GM18907 (cell line): ENCODE data around the gene SEC16B.

Source experiments
- ATAC-seq: cut with Tn5 transposase; IDR thresholded peaks from one replicate; pipeline ENCODE4 v1.9.1; 2021; ENCODE audit warnings: mild to moderate bottlenecking, moderate library complexity; ENCODE audit not compliant: unreplicated experiment

Gene SEC16B

DNA sequence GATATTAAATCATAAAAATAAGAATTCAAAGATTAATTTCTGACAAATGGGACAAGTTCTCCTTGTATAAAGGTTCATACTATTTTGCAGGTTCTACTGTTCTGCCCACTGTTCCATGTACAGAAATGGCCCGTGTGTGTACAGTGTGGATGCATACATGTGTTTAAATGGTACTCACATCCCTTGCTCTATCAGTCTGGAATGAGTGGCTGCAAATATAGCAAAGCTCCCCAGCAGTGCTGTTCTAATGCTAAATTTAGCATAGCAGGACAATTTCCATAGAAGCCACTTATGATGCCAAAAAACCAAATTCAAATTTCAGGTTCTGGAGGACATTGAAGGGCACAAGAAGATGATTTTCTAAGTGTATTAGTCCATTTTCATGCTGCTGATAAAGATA, 9.4 kb upstream of the SEC16B start:
- ATAC-seq, result no peak

DNA sequence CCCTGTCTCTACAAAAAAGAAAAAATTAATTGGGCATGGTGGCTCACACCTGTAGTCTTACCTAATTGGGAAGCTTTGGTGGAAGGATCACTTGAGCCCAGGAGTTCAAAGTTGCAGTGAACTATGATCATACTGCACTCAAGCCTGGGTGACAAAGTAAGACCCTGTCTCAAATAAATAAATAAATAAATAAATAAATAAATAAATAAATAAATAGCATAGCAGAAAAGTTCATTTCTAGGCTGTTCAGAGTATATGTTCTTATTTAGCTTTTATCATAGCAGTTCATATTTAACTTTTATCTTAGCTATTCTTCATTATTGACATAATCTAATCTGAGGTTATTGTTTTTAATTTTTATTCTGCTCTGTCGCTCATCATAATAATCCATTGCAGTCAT, 8.7 kb upstream of the SEC16B start:
- no peak for ATAC-seq

DNA sequence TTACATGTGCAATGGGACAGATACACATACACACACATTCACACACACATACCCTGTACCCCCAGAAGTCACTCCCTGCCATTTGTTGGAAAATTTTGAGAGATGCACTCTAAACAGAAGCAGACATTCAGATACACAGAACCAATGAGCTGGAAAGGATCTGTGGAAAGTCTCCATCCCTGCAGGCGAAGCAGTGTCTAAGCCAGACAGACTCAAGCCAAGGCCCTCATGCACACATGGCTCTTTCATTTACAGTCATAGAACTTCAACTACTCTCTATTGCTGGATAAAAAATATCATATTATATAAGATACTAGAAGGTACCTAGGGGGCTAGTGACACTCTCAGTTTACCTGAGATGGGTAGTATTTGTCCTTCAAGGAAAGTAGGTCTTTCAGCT, 7.3 kb upstream of the SEC16B start:
- ATAC-seq, result no peak

DNA sequence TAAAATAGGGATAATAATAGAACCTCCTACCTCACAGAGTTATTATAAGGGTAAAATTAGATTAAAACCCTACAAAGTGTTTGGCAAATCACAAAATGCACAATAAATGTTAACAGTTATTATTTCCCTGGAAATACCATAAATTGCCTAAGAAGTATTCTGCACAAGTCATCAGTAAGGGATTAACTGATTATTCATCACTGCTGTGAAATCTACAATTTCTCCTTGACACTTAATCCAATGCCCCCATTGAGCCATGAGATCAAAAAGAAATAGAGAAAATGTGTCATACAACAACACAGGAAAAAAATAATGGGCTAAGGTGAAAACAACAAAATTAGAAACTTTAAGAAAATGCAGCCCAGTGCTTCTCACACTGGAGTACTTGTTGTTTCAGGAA, 6.7 kb upstream of the SEC16B start:
- no peak for ATAC-seq

DNA sequence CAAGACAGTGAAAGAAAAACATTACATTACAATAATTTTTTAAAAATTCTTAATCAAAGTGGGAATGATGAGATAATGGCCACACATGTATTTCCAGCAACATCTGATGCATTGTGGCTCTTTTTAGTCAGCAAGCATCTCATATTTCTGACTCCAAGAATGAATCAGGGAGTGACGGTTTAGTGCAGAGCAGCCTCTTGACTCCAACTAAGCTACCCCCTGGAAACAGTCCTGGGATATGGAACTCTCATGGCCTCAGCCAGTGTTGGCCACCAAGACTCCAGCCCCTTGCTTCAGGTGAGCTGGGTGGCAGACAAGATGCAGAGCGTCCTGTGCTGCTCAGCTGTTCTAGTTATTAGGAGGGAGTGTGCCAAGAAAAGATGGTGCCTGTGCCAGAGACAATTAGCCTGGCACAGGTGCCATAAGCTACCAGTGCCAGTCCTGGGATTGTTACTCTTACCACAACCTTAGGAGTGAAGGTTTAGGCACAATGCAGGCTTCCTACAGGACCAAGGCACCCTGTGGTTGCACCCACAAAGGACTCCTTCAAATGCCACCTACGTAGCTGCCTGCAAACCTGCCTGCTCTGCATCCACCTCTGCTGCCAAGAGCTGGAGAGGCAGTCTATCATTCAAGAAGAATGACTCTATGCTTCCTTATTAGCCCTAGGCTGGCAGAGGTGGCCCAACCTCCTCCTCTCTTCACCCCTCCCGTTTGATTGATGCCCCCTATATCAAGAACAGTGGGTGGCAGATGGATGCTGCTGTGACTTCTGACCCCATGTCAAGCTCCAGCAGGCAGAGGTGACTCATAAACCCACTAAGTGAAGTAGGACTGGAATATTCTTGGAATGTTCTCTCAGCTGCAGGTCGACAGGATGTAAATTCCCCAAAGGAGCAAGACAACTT, 6.0 kb upstream of the SEC16B start:
- no peak for ATAC-seq

DNA sequence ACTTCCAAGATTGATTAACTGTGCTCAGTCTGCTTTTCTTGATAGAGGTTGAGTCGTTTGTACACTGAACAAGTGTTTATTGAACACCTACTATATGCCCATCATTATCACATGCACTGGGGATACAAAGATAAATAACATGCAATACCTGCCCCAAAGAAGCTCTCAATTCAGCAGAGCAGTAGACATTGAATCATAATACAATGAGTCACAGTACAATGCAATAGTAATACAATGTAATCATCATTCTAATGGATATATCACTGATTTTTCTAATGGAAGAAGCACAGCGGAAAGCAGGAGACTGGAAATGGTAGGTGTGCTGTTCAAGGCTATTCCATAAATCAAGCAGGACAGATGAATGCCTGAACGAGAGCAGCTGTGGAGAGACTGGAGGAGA, 3.7 kb upstream of the SEC16B start:
- no peak for ATAC-seq

DNA sequence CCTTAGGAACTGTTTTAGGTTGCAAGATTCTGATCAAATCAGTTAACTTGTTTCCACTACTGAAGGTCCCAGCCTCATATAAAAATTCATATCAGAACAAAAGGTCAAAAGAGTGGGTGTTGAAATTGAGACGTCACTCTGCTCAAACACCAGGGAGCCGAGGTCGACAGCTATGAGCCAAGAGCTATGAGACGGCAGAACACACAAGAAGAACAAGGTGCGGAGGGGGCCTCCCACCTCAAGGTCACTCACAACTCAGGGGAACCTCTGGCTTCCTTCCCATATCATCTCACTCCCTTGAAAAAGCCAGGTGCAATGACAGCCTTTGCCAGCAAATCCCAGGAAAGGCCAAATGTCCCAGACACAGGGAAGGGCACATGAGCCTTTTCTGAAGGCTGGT, 749 bp downstream of the SEC16B start:
- ATAC-seq, result no peak

DNA sequence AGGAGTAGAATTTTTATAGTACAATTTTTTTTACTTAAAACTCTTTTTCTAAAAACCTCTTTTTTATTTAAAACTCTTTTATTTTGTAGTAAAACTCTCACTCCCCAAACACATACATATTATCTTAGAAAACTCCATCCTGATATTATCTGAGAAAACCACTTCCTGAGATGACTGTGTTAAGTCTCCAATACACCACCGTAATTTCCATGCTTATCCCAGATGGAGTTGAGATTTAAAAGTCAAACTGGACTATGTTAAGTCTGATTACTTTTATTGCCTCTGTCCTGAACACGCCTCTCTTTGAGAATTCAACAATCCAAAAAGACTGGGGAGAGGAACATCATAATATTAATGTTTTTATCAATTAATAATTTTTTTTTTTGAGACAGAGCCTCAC, 3.7 kb downstream of the SEC16B start:
- no peak for ATAC-seq

DNA sequence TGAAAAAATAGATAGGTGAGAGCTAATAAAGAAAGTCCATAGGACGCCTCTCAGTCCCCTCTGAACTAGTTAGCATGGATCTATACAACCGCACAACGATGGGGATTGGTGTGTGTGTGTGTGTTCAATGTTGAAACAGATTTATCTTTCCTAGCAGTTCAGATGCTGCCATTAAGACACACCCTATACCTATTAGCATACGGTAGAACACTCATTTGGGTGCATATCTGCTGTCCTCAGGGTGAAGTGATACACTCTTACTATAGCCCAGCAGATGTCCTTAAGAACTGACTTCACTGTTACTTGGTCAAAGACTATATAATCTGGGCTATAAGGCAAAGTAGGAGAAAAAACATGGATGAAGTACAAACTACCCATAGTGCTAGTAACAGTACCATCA, 4.6 kb downstream of the SEC16B start:
- no peak for ATAC-seq

DNA sequence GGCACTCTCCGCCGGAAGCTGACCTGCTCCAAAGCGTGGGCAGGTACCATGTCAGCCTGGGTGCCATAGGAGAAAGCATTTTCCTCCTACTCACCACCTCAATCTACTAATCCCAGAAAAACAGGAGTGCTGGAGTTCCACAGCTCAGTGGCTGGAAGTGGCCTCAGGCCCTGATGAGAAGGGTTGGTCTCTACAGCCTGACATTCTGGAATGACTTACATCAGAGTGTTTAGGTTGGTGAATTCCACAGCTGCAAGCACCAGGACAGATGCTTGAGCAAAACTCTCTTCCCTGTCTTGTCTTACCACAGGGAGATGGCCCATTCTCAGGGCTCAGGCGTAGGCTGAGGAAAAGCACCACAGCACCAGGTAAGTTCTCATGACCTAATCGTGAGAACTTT, 5.5 kb downstream of the SEC16B start:
- ATAC-seq, result no peak

DNA sequence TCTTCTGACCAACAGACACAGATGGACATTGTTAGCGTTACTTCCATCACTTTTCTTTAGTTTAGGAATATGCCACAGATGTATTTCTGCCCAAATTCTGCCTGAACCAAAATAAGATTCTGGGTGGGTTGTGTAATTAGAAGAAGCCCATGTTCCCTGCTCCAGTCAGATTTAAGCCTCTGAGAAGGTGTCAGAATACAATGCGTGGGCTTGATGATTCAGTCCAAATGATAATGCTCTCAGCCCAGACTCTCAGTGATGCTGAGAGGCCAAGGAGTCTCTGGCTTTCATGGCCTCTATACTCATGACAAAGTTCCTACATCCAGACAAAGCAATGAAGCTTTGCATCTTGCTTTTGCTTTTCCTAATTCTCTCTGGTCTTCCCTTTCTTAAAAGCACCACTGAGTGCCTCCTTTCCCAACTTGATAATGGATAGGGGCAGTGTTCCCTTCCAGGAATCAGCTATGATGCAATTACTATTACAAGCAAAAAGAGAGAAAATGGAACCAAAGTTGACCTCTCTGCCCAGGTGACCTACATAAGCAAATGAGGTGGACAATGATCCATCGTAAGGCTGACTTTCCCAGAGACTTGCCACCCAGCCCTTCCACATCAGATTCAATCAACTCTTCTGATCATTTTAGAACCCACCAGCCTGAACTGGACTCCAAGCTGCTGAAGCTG, 8.8 kb downstream of the SEC16B start:
- no peak for ATAC-seq

DNA sequence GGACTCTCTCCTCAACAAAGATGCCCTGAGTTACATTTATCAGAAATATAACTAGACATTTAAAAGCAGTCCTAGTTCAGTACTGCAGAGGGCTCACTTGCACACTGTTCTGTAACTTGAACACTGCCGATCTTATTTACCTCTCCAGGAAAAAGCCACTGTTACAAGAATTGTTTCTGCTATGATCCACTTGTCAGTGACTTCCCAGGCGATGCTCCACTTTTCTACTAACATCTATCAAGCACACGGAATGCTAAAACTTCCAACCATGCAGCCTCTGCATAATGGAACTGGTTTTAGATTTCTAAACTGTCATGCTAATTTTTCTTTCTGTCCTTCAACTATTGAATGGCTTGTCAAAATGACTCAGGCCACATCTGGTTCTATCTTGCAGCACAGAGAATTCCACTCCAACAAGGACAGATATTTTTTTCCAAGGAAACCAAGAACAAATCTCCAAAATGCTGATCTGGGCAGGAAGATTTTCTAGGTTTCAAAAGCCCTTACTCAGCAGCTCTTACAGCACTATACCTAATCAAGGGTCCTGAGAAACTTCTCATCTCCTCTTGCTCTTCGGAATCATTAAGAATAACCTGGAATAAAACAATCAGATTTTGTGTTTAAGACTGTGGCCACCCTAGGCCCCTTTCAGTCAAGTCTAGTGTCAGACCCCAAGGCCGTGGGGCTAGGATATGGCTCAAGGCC, 9.9 kb downstream of the SEC16B start:
- ATAC-seq, result no peak

DNA sequence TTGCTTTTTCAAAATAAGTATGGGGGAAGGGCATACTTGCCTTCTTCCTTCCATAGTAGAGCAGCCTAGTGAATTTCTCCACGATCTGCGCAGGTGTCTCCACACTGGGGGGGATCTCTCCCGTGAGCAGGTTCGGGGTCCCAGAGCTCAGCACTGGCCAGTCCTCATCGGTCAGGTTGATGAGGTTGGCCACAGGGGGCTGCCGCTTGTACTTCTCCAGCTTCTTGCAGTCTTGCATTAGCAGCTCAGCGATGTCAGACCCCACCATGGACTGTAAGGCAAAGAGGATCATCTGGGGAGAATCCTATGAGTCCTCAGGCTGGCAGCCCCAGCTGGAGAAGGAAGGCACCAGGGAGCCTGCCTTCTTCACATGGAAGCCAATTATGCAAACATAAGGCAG, 11.8 kb downstream of the SEC16B start:
- ATAC-seq, result no peak

DNA sequence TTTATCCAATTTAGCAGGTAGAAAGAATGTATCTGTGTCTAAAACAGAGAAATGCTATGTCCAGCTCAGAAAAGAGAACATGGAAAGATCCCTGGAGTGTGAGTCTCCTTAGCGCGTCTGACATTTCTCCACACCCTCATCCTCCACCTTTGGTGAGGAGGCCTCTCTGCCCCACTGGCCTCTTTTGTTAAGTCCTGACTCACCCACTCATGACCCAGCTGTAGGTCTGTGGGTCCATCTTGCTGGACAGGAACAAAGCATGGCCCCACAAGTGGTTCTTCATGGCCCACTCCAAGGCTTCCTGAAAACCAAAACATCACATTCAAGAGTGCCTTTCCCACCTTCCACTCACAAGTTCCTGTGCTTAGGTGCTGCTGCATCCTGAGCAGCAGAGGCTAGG, 15.8 kb downstream of the SEC16B start:
- no peak for ATAC-seq

DNA sequence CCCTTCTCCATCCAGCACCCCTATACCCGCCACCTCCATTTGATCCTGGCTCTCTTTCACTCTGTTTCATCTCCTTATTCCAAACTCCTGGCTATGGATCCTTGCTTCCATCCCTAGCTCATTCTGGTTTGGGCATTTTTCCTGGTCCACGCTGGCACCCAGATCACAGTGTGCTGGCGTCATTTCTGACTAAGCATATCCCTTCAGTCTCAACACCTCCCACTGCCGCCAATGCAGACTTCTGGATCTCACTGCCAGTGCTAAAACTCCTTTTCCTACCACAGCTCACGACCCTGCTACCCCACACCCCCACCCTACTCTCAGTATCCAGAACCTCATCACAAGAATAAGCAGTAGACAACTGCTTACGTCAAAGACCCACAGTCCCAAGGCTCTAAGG, 16.3 kb downstream of the SEC16B start:
- ATAC-seq, result no peak

DNA sequence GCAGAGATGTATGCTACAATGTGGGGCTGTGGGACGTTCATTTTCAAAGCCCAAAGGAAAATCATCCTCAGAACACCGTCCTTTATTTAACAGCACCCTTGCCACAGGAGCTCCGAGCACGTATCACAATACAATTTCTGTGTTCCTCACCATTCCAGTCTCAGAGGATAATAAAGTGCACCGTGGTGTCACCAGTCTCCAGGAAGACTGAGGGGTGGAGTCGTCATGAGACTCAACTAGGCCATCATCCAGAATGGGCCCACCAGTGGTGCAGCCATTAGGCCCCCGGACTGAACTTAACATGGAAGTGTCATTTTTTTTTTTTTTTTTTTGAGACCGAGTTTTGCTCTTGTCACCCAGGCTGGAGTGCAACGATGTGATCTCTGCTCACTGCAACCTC, 17.2 kb downstream of the SEC16B start:
- no peak for ATAC-seq

DNA sequence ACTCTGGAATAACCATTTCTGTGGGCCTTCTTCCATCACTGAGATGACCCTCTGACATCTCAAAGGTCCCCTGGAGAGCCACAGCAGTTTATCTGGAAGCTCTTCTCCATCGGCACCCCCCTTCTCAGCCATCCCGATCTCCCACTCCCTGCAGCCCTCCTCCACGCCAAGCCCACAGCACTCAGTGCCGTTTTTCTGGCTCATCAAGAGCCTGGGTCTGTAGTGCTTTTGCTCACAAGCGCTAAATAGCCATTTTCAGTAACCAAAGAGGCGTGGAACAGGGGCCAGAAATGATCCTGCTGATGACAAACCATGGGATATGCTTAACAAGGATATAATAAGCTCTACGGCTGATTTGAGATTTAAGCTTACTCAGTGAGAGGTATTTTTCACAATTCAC, 17.6 kb downstream of the SEC16B start:
- no peak for ATAC-seq

DNA sequence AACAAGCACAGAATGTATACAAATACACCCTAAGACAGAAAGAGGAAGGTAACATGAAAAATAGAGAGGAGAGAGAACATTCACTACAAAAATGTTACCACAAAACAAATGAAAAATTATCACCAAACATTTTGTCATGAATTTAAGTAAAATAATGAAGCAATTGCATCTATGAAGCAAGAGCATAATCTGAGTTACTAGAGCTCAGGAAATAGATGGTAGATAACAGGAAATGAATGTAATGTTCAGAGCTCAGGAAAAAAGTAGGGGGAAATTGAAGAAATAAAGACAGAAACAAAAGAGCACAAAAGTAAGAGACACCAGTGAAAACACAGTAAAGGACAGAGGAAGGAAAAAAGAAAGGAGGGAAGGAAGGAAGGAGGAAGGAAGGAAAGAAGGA, 19.4 kb downstream of the SEC16B start:
- no peak for ATAC-seq

DNA sequence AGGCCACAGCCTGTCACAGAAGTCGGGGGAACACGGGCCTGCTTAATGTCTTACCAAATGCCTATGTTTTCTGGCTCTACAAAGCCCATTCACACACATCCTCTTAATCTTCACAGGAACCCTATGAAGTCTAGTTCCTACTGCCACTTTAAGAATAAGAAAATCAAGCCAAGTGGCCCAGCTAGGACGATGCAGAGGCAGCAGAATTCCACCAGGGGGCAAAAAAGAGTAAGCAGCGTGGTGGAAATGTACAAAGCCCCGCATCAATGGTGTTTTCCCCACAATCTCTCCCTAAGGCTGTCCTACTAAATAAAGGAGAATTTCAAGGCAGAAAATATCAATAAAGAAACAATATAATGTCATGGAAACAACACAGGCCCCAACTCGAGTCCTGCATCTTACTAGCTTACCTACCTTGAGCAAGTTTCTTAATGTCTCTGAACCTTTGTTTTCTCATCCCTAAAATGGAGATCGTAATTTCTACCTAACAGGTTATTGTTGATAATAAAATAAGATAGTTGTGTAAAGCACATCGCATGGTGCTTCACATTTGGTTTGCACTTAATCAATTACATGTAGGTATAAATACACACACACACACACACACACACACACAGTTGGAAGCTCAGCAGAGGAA, 21.4 kb downstream of the SEC16B start:
- ATAC-seq, result peak; percentile 85

DNA sequence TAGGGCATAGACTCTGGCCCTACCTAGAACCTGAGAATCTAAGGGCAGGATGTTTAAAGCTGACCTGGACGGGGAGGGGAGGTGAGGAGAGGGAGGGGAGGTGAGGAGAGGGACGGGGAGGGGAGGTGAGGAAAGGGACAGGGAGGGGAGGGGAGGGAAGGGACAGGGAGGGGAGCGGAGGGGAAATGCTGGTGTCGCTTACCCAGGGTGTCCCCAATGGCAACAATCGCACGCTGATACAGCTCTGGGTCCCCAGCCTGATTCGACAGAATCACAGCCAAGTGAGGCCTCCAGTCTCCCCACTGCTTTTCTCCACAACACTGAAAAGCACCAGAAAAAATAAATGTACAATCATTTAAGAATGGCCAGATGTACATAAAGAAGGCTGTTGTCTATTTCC, 22.2 kb downstream of the SEC16B start:
- ATAC-seq, result no peak

DNA sequence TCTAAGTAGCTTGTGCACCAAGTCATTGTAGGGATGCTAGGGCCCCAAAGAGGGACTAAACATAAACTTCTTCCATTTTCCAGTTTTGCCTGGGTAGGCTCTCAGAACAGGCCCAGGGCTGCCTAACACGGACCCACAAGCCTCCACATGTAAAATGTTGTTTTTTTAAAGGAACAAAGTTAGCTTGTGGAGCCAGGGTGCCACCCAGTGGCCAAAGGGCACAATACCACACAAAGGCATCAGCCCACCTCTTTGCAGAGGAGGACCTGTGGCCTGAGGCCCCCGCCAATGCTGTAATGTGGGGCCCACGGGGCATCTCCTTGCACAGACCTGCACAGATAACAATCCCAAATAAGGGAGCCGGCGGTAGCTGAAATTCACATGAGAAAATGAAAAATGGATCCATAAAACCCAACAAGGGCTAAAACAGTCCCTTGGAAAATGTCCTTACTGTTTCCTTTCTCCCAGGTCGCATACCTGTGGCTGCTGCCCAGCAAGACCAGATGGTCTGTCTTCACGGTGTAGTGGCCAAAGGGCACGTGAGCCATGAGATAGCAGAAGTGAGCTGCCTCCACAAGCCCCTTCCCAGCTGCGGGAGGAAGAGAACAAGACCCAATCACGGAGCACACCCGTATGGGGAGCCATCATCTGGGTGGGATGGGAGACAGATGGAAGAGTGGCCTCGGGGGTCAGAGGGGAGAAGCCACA, 23.8 kb downstream of the SEC16B start:
- ATAC-seq, result peak; percentile 73
